ENCODE results near the gene NOXA1. TPM values are rescaled to one million over a fixed set of nuclear protein-coding genes. Genes with fewer than 3 reads are reported as not detected.
A peak's percentile ranks its signal among the peaks of the same experiment; 100 is the strongest.

Gene NOXA1
- total RNA-seq, 2 donors from 2014 or later: 2.5 to 5.3 TPM

DNA sequence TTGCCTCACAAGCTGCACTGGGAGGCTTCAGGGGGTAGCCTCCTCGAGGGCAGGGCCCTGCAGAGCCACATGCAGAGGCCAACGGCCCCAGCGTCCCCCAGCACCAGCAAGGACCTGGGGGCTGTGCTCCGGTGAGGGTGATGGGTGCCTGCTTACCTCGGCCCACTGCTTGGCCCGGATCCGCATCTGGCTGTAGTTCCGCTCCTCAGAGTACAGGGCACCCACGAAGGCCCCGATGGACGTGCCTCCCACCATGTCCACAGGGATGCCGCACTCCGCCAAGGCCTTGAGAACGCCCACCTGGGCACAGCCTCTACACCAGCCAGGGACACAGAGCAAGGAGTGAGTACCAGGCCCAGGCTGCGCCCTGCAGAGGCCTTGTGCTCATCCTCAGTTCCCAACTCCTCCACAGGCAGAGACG, 44.0 kb downstream of the NOXA1 start:
- DNase-seq (peak; percentile 17), ATAC-seq (no peak)
- intact Hi-C loops (cut with DNase I): no loop called here

DNA sequence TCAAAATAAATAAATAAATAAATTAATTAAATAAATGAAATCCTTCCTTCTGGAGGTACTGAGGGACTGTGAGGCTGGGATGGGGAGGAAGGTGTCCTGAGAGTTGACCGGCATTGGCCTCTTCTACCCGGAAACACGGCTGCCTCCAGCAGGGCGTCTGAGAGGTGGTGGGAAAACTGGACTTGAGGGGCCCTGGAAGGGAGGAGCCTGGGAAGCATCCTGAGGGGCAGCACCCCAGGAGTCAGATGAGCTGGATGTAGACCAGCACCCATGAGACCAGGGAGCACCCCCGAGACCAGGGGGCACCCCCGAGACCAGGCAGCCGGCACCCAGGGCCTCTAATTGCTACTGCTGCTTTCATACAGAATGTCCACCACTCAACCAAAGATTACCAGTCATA, 44.7 kb downstream of the NOXA1 start:
- intact Hi-C loops (cut with DNase I): no loop called here
- ATAC-seq (no peak), DNase-seq (peak; percentile 2)

DNA sequence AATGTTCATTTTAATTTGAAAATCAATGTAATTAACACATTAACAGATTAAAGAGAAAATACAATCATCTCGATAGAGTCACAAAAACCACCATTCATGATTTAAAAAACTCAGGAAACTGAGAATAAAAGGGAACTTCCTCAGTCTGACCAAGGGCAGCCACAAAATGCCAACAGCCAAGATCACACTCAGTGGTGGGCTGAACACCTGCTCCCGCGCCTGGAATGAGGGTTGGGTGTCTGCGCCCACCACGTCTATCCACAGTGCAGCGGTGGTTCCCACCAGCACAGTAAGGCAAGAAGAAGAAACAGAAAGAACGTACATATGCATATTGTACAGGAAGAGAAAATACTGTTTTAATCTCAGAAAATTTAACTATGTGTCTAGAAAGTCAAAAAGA, 47.6 kb downstream of the NOXA1 start:
- ATAC-seq (no peak), DNase-seq (peak; percentile 2)
- intact Hi-C loops (cut with DNase I): no loop called here

DNA sequence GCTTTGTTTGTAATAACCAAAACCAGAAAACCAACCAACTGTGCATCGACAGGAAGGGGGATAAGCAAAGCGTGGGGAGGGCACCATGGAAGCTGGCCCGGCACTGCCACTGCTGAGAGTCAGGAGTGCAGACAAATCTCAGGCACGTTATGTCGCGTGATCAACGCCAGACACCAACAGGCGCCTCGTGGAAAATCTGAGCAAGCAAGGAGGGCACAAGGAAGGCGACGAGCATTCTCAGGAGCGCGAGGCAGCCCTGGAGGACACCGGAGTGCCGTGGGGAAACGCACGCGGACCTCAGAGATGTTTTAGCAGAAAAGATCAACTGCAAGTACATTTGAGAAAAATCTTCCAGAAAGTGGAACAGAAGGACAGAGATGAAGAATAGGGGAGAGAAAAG, 51.1 kb downstream of the NOXA1 start:
- peak; percentile 13 for DNase-seq
- no peak for ATAC-seq
- intact Hi-C loops (cut with DNase I): no loop called here

DNA sequence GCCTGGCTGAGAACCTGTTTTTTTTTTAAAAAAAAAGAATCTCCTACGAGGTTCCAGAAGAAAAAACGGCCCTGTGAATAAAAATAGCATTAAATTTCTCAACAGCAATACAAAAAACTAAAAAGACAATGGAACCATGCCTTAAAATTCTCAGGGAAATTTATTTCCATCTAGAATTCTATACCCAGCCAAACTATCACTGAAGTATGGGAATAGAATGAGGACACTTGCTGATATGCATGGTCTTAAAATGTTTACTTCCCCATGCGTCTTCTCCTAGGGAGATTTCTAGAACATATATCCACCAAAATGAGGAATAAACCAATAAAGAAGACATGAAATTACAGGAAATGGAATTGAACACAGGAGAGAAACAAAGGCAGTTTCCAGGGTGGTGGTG, 52.5 kb downstream of the NOXA1 start:
- ATAC-seq: no peak
- intact Hi-C loops (cut with DNase I): no loop called here
- no peak for DNase-seq

DNA sequence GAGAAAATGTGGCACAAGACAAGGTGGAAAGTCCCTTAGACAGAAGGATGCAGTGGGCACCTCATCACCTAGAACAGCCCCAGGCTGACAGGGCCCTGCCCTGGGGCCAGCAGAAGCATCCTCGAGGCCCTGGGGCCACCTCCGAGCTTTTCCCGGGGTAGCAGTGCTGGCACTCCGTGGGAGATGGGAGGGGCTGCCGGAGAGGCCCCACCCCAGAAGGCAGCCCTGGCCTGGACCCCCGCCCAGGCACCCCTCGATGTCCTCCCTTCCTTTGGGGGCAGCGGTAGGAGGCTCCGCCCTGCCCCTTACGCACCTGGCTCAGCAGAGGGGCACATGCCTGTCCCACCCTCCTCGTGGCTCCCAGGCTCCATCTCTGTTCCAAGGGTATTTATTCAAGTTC, 53.7 kb downstream of the NOXA1 start:
- DNase-seq: peak; percentile 12
- no peak for ATAC-seq
- intact Hi-C loops (cut with DNase I): no loop called here

DNA sequence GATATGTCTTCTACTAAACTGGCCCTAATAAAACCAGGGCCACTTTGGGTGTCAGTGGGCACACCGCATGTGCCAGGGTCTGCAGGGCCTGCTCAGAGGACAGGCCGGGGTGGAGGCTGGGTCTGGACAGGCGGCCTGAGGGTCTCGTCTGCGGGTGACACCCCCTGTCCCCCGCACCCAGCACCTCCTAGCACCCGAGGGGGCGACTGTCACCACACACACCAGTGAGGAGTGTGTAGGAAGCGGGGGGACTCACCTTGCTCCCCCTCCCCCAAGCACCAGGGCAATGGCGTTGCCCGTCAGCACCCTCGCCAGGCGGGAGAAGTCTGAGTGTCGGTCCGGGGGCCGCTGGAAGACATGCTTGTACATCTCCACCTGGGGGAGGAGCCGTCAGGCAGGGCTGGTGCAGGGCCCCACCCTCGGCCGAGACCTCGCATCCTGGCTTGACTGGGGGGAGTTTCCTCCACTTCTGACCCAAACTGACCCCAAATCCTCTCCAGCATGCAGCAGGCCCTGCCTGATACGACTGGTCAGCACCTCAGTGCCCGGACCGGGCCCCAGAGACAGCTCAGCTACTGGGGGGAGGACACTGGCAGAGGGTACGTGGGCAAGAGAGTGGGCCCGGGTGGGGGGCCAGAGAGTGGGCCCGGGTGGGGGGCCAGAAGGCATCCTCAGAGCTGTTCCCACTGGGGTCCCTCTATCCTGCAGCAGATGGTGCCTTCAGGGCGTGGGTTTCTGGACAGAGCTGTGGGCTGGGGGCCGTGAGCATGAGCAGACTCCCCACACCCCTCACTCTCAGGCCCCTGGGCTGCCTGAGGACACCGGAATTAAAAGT, 54.8 kb downstream of the NOXA1 start:
- DNase-seq (peak; percentile 15), ATAC-seq (no peak)
- intact Hi-C loops (cut with DNase I): no loop called here

DNA sequence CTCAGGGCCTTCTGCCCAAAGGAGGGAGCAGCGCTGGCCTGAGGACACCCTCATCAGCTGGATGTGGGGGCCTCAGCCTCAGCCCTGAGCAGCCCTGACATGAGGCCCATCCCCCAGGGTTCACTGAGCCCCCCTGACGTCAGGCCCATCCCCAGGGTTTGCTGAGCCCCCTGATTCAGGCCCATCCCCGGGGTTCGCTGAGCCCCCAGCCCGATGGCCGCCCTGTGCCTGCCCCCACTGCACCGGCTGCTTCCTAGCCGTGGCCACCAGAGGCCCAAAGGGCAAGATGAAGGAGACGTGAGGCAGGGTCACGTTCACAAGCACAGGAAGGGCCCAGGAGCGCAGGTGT, 55.4 kb downstream of the NOXA1 start:
- DNase-seq (no peak), ATAC-seq (no peak)
- intact Hi-C loops (cut with DNase I): no loop called here

DNA sequence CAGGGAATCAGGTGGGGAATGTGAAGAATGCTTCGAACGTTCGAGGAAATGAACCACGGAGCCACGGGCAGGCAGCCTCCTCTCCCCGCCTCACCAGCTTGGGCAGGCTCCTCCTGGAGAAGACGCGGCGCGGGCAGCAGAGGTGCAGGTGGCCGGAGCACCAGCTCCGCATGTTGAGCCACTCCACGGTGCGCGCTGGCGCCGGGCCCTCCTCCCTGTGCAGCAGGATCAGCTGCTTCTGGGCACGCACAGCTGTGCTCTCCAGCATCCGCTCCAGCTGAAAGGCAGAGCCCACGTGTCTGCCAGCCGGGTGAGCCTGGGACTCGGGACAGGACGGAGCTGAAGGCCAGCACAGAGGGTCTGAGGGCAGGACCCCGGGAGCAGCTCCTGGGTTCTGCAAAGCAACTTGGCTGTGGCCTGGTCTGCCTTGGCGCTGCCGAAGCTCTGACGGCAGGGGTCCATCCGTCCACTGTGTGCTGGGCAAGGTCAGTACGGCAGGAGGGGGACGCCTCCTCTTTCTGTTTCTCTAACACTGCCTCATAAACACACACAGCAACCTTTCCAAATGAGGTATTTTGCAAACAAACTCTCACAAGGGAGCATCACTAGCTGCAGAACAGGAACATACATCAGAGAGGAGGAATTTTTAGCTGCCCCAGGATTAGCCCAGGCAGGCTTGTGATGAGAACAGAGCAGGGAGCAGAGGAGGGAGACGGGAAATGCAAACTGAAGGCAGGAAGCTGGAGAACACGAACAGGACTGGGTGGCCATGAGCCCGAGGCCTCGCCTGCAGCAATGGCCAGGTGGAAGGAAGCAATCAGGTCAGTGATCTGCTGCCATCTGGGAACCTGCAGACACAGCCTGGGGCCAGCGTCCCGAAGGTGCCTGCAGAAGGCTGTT, 56.0 kb downstream of the NOXA1 start:
- intact Hi-C loops (cut with DNase I): no loop called here
- ATAC-seq: no peak
- DNase-seq: no peak

DNA sequence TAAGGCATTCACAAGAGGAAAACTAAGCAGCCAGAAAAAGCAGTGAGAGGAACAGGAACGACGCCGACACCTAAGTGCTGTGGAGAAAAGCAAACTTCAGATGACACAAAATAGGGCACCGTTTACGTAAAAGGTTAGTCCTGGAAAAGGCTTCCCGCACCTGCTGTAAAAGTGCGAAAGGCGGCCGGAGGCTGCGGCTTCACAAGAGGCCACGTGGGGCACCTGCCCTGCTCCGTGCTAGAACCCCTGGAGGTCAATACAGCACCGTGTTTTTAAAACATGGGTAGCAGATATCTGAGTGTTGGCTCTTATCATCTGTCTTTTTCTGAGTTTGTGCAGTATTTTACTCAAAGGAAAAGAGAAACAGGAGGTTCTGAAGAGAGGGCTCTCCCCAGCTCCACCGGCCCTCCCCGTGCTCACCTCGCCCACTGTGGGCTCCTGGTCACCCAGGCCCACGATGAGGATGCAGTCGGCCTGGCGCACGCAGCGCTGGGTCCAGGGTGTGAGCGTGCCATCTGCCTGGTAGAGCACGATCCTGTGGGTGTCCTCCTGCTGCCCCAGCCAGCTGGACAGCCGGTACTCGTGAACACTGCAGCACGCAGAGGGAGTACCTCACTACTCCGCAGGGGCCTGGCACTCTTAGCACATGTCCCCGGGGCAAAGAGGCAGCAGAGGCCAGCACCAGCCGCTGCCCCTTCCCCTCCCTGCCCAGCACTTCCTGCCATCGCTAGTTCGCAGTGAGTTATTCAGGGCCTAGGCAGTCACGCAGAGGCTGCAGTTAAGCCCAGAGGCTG, 56.9 kb downstream of the NOXA1 start:
- DNase-seq: no peak
- intact Hi-C loops (cut with DNase I): no loop called here
- no peak for ATAC-seq

DNA sequence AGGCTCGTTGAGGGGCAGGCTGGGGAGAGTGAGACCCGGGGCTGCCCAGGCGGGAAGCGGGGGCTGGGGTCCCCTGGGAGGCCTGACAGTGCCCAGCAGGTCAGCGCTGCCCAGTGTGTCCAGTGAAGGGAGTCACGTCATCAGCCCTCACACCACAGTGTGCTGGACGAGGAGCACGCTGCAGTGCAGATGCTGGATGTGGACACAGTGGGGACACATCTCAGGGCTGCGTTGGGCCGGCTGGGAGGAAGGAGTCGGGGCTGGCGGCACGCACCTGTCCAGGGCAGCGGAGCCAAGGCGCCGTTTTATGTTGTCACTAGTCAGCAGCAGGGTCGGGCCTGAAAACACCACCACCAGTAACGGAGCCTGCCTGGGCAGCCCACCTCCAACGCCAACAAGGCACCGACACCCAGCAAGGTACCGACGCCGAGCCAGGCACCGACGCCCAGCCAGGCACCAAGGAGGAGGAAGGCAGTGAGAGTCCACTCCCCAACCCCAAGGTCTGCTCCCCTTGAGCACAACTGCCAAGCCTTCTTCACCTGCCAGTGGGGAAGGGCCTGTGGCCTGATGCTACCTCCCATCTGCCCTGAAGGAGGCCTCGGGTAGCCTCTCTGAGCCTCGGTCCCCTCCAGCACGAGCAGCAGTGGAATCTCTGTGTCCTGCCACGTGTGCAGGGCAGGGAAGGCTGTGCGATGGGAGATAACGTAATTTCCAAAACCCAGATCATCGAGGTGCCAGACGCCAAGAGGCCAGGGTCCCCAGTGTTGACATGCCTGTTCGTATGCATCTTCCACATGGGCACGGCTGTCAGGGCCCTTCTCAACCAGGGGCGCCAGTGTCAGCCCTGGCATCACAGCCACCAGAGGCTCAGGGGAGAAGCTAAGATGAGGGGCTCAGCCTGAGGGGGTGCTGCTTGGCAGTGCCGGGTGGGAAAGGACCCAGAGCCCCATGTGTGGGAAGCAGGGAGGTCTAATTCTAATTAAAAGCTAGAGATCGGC, 57.8 kb downstream of the NOXA1 start:
- no peak for DNase-seq
- intact Hi-C loops (cut with DNase I): no loop called here

DNA sequence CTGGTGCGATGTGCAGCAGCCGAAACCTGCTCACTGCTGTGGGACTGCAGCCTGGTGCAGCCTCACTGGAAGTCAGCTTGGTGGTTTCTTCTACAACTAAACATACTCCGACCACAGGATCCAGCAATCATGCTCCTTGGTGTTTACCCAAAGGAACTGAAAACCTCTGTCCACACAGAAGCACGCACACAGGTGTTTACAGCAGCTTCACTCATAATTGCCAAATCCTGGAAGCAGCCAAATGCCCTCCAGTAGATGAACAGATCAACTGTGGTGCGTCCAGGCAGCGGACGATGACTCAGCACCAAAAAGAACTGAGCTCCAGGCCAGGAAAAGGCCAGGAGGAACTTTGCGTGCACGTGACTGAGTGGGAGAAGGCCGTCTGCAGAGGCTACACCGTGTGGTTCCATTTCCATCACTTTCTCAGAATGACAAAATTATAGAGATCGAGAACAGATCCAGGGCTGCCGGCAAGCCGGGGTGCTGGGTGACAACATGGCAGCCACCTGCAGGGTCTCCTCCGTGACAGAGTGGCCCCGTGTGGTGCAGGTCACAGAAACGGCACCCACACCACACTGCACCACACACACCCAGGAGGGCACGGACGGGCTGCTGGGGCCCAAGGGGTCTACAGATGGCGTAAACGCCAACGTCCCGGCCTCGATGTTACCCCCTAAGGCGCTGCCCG, 59.0 kb downstream of the NOXA1 start:
- DNase-seq (no peak), ATAC-seq (peak; percentile 65 to 68)
- intact Hi-C loops (cut with DNase I): no loop called here

More for the DNA sequence above, 57.8 kb downstream of the NOXA1 start:
- ATAC-seq: no peak

Small RNA genes within 50 kb of the gene (microRNA-seq; reads per million reads assigned to microRNA genes)
- gene MIR7114: 0.27 to 0.60 reads per million in 2 donors

Other genes with a start within 250 kb of the NOXA1 start
- gene ANAPC2, start 234.8 kb upstream of the NOXA1 start, total RNA-seq: 10 to 100 TPM; 31.2 to 32.5 TPM
- 10 to 100 TPM; 53.1 to 55.1 TPM for gene SSNA1, start 234.7 kb upstream of the NOXA1 start, total RNA-seq
- 10 to 100 TPM in 1 of 2 donors, 1 to 10 TPM in 1; 7.6 to 11.4 TPM for gene TPRN, start 222.7 kb upstream of the NOXA1 start, total RNA-seq
- gene TMEM203, start 217.7 kb upstream of the NOXA1 start, total RNA-seq: 10 to 100 TPM; 32.9 to 34.5 TPM
- 1 to 10 TPM; 5.9 to 6.5 TPM for gene NDOR1, start 217.7 kb upstream of the NOXA1 start, total RNA-seq
- gene RNF208, start 201.2 kb upstream of the NOXA1 start, total RNA-seq: 10 to 100 TPM; 15.6 to 18.1 TPM
- under 1 TPM in 1 of 2 donors, not detected in 1; 0.62 TPM for gene CYSRT1, start 198.2 kb upstream of the NOXA1 start, total RNA-seq
- gene RNF224, start 195.9 kb upstream of the NOXA1 start, total RNA-seq: not detected
- not detected for gene SLC34A3, start 192.5 kb upstream of the NOXA1 start, total RNA-seq
- gene TUBB4B, start 182.1 kb upstream of the NOXA1 start, total RNA-seq: 100 to 1,000 TPM; 324 to 437 TPM
- under 1 TPM in 1 of 2 donors, not detected in 1; 0.59 TPM for gene STPG3, start 172.1 kb upstream of the NOXA1 start, total RNA-seq
- 10 to 100 TPM; 35.1 to 38.1 TPM for gene NELFB, start 168.1 kb upstream of the NOXA1 start, total RNA-seq
- 1 to 10 TPM; 6.2 to 9.4 TPM for gene TOR4A, start 145.7 kb upstream of the NOXA1 start, total RNA-seq
- gene NRARP, start 121.1 kb upstream of the NOXA1 start, total RNA-seq: 10 to 100 TPM in 1 of 2 donors, 1 to 10 TPM in 1; 4.9 to 11.5 TPM
- gene EXD3, start 231 bp upstream of the NOXA1 start, total RNA-seq: 10 to 100 TPM in 1 of 2 donors, 1 to 10 TPM in 1; 8.0 to 11.7 TPM
- not detected for gene ENTPD8, start 18.0 kb downstream of the NOXA1 start, total RNA-seq
- 10 to 100 TPM; 20.5 to 25.1 TPM for gene NSMF, start 35.9 kb downstream of the NOXA1 start, total RNA-seq
- 1 to 10 TPM; 5.8 to 6.1 TPM for gene PNPLA7, start 127.0 kb downstream of the NOXA1 start, total RNA-seq
- 100 to 1,000 TPM; 171 to 182 TPM for gene MRPL41, start 128.5 kb downstream of the NOXA1 start, total RNA-seq
- 10 to 100 TPM; 18.4 to 21.4 TPM for gene DPH7, start 155.5 kb downstream of the NOXA1 start, total RNA-seq
- 10 to 100 TPM in 1 of 2 donors, 1 to 10 TPM in 1; 9.4 to 12.2 TPM for gene ZMYND19, start 167.1 kb downstream of the NOXA1 start, total RNA-seq
- 10 to 100 TPM; 17.3 to 20.0 TPM for gene ARRDC1, start 182.3 kb downstream of the NOXA1 start, total RNA-seq
- gene EHMT1, start 195.6 kb downstream of the NOXA1 start, total RNA-seq: 10 to 100 TPM; 31.9 to 38.1 TPM

Data from left cardiac atrium (tissue), 4 donors.